IMR-90 (cell line): ENCODE measurements around the gene GRPR. TPM values are rescaled to one million over a fixed set of nuclear protein-coding genes. Genes with fewer than 3 reads are reported as not detected.

Source experiments
- ATAC-seq: fragments of 200-7000 bp; cut with Tn5 transposase; 2 replicates; pipeline ENCODE4 v1.9.1; 2020; ENCODE audit warnings: low read depth, mild to moderate bottlenecking, moderate library complexity
- BruUV-seq: library from RNA; stranded (reverse); fragments of 400-500 nt; replicated peaks from 2 replicates; lab custom pipeline; 2021; lab: Mats Ljungman, UMichigan
- CTCF ChIA-PET: fragments of 300-600 bp; formaldehyde crosslinking; extraction: SDS; loops from one replicate; lab custom pipeline; 2021; ENCODE audit warnings: antibody characterized with exemption; lab: Yijun Ruan, JAX
- POLR2A ChIA-PET: fragments of 300-600 bp; sonication (Branson Sonifier 250); formaldehyde crosslinking; loops from one replicate; lab custom pipeline; 2022; ENCODE audit warnings: antibody characterized with exemption; ENCODE audit not compliant: unreplicated experiment; lab: Charles Lee
- DNase-seq: peaks from one replicate; pipeline ENCODE4 v3.0.0; 2013
- H2AFZ ChIP-seq: replicated peaks from 2 replicates; pipeline ENCODE3; 2013; ENCODE audit warnings: low read length, mild to moderate bottlenecking; ENCODE audit not compliant: poor library complexity
- H2AK5ac ChIP-seq: 2 replicates; pipeline ENCODE4 v1.6.1; 2013; ENCODE audit warnings: low read depth, low read length, inconsistent platforms
- H2AK9ac ChIP-seq: replicated peaks from 2 replicates; pipeline ENCODE3; 2013; ENCODE audit warnings: mild to moderate bottlenecking, low read depth, low read length, moderate library complexity; ENCODE audit not compliant: poor library complexity
- H2BK120ac ChIP-seq: 2 replicates; pipeline ENCODE4 v1.6.1; 2013; ENCODE audit warnings: low read depth, low read length, inconsistent platforms
- H2BK15ac ChIP-seq: 3 replicates; pipeline ENCODE4 v1.6.1; 2013; ENCODE audit warnings: low read depth, low read length, inconsistent platforms
- H2BK20ac ChIP-seq: 2 replicates; pipeline ENCODE4 v1.6.1; 2013; ENCODE audit warnings: low read depth, mild to moderate bottlenecking, inconsistent platforms, low read length, moderate library complexity
- H2BK5ac ChIP-seq: 2 replicates; pipeline ENCODE4 v1.6.1; 2013; ENCODE audit warnings: mild to moderate bottlenecking, low read depth, low read length, inconsistent platforms; ENCODE audit not compliant: poor library complexity, severe bottlenecking
- H3K14ac ChIP-seq: replicated peaks from 2 replicates; pipeline ENCODE4 v1.6.1; 2013; ENCODE audit warnings: low read depth, low read length, inconsistent platforms
- H3K18ac ChIP-seq: 2 replicates; pipeline ENCODE4 v1.6.1; 2013; ENCODE audit warnings: low read depth, low read length, control low read depth
- H3K23ac ChIP-seq: 2 replicates; pipeline ENCODE4 v1.6.1; 2013; ENCODE audit warnings: low read depth, low read length, inconsistent platforms
- H3K27ac ChIP-seq: 2 replicates; pipeline ENCODE4 v1.5.1; 2013; ENCODE audit warnings: mild to moderate bottlenecking, control low read depth, low read length; ENCODE audit not compliant: insufficient read depth
- H3K27me3 ChIP-seq: 2 replicates; pipeline ENCODE4 v1.6.1; 2013; ENCODE audit warnings: low read length; ENCODE audit not compliant: control insufficient read depth, insufficient read depth
- H3K36me3 ChIP-seq: 2 replicates; pipeline ENCODE4 v1.6.1; 2013; ENCODE audit warnings: low read length, mixed read lengths; ENCODE audit not compliant: control insufficient read depth, insufficient read depth
- H3K4ac ChIP-seq: 2 replicates; pipeline ENCODE4 v1.6.1; 2013; ENCODE audit warnings: low read depth, low read length, inconsistent platforms
- H3K4me1 ChIP-seq: 2 replicates; pipeline ENCODE4 v1.6.1; 2013; ENCODE audit warnings: low read length, mixed read lengths; ENCODE audit not compliant: control insufficient read depth, insufficient read depth
- H3K4me2 ChIP-seq: 2 replicates; pipeline ENCODE4 v1.6.1; 2013; ENCODE audit warnings: low read depth, mild to moderate bottlenecking, control low read depth, low read length, moderate library complexity
- H3K4me3 ChIP-seq: 2 replicates; pipeline ENCODE4 v1.5.1; 2013; ENCODE audit warnings: low read depth, mild to moderate bottlenecking, control low read depth, low read length, moderate library complexity; ENCODE audit not compliant: insufficient read depth
- H3K56ac ChIP-seq: 2 replicates; pipeline ENCODE4 v1.6.1; 2013; ENCODE audit warnings: low read length, inconsistent platforms; ENCODE audit not compliant: insufficient read depth; ENCODE audit errors: extremely low read depth
- H3K79me1 ChIP-seq, 2 experiments: 2 replicates each; pipeline ENCODE4 v1.6.1; 2013; ENCODE audit warnings: low read length in 2 of 2, inconsistent platforms in 1 of 2, low read depth in 1 of 2
- H3K9ac ChIP-seq: 2 replicates; pipeline ENCODE4 v1.6.1; 2013; ENCODE audit warnings: low read depth, low read length, control low read depth
- H3K9me1 ChIP-seq: 2 replicates; pipeline ENCODE4 v1.6.1; 2013; ENCODE audit warnings: low read length, inconsistent platforms; ENCODE audit not compliant: insufficient read depth
- H3K9me3 ChIP-seq: 2 replicates; pipeline ENCODE4 v1.6.1; 2013; ENCODE audit warnings: low read length; ENCODE audit not compliant: control insufficient read depth, insufficient read depth
- H4K20me1 ChIP-seq: 2 replicates; pipeline ENCODE4 v1.6.1; 2013; ENCODE audit warnings: low read length, inconsistent platforms; ENCODE audit not compliant: insufficient read depth
- H4K5ac ChIP-seq: 2 replicates; pipeline ENCODE4 v1.6.1; 2013; ENCODE audit warnings: mild to moderate bottlenecking, low read depth, low read length, control low read depth
- H4K8ac ChIP-seq, 2 experiments: 2 replicates each; pipeline ENCODE4 v1.6.1; 2013; ENCODE audit warnings: low read depth in 2 of 2, low read length in 2 of 2, control low read depth in 1 of 2, inconsistent platforms in 1 of 2
- H4K91ac ChIP-seq: 2 replicates; pipeline ENCODE4 v1.6.1; 2013; ENCODE audit warnings: low read depth, low read length, inconsistent platforms; ENCODE audit not compliant: insufficient read depth
- CEBPB ChIP-seq: IDR thresholded peaks from 2 replicates; pipeline ENCODE4 v1.6.1; 2012; ENCODE audit warnings: low read depth, low read length, improper control_type of control experiment
- POLR2A ChIP-seq: IDR thresholded peaks from 2 replicates; pipeline ENCODE4 v1.6.1; 2012; ENCODE audit warnings: mild to moderate bottlenecking, low read depth, low read length
- RCOR1 ChIP-seq: IDR thresholded peaks from 2 replicates; pipeline ENCODE4 v1.6.1; 2012; ENCODE audit warnings: mild to moderate bottlenecking, low read length, improper control_type of control experiment; ENCODE audit not compliant: insufficient replicate concordance
- WGBS, 2 experiments: methylation state at CpG; one replicate each; pipeline versions ENCODE4 v1.1.5 to v1.1.7; 2013; ENCODE audit warnings: missing lambda C conversion rate in 2 of 2; ENCODE audit not compliant: insufficient read length in 1 of 2; ENCODE audit errors: extremely low coverage in 2 of 2; 5-methylcytosine and 5-hydroxymethylcytosine counted together
- dilution Hi-C: fragments of 300-500 bp; cut with HindIII; formaldehyde crosslinking; loops from one replicate; pipeline ENCODE4 v1.14.3; 2018; ENCODE audit warnings: low sequenced_read_pairs; ENCODE audit not compliant: unreplicated experiment
- in situ Hi-C: fragments of 300-500 bp; cut with MboI; formaldehyde crosslinking; loops from 3 replicates; pipeline ENCODE4 v1.14.3; 2019; ENCODE audit warnings: low sequenced_read_pairs, inconsistent platforms, mixed read lengths
- intact Hi-C: fragments of 100-400 bp; cut with micrococcal nuclease; formaldehyde crosslinking; loops from 2 replicates; pipeline ENCODE4 v1.10.0; 2022
- polyA plus RNA-seq, 3 experiments: library from polyadenylated mRNA; depleted of rRNA; stranded (reverse); fragments of >200 nt; gene quantifications; 2 replicates each; pipeline ENCODE4 v1.2.3, GENCODE V29; 2012; ENCODE audit warnings: low replicate concordance in 1 of 3
- total RNA-seq: library from RNA; depleted of rRNA; stranded (reverse); fragments of >200 nt; gene quantifications from 2 replicates; pipeline ENCODE4 v1.2.3, GENCODE V29; 2012

Gene GRPR
- total and polyA plus RNA-seq, 2 of the 4 experiments (the other 2 are of a cell fraction), result 9.2 to 13.6 TPM

DNA sequence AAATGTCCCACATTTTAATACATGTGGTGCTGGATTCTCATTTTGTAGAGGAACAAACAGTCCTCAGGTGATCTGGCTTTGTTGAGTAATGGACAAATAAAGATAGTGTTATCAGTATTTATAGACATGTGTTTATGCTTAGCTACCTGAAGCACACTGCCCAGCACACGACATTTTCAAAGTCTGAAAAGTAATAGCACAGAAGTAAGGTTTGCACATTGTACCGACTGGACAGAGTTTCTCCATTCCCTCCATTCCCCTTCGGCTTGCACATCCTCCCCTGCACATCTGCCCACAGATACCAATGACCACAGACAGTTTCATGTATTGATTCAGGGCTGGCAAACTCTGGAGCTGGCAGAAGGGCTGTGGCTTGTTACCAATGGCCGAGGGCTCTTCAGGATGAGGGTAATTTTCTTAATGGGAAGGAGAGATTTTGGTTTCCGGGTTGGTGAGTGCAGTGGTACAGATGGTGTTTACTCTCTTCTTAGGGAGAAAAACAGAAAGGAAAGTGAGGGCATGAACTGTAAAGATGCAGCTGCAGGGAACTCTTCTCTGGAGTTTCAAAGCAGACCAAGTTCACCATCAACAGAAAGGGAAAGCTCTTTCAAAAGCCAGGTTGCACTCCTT lies 2.3 kb downstream of the GRPR start (continued):
- no peak for TF ChIP-seq CEBPB

DNA sequence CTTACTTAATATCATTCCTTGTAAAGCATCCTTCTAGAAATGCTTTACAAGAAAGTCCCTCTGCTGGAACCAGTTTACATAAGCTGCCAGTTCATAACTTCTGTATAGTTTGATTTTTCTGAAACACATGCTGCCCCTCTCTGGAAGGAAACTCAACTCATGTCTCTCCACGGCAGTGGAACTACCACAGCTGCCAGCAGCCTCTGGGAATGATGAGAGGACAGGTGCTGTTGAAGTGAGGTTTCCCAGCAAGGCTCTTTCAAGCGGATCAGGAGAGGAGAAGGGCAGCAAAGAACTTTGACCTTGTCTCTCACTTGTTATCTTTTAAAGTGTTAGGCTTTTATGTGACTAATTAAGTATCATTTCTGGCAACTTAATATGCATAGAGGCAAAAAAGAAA lies 7.3 kb downstream of the GRPR start:
- no peak overlapping the region for H4K5ac ChIP-seq
- no peak overlapping the region for H3K4me3 ChIP-seq
- intact Hi-C loops, result no loop called here
- H2AFZ ChIP-seq, result no peak overlapping the region
- H3K56ac ChIP-seq, result no peak overlapping the region
- H3K9me1 ChIP-seq, result no peaks in the 10 kb centered on the region
- no TSS peak for BruUV-seq
- no peaks in the 10 kb centered on the region for H3K9me3 ChIP-seq
- H3K14ac ChIP-seq, result no peak overlapping the region
- no peak overlapping the region for H3K18ac ChIP-seq
- H3K9ac ChIP-seq, result no peak overlapping the region
- H3K23ac ChIP-seq, result no peak overlapping the region
- no peak overlapping the region for H3K4me2 ChIP-seq
- in situ Hi-C loops, result no loop called here
- H3K27ac ChIP-seq, result no peak overlapping the region
- dilution Hi-C loops, result no loop called here
- no CpG with 5 or more reads among the region's 2 CpGs for WGBS, 2 experiments
- ATAC-seq, result no peak
- H3K36me3 ChIP-seq, result no peaks in the 10 kb centered on the region
- TF ChIP-seq RCOR1 (no peak), POLR2A (no peak)
- peaks cover 0 to 8% of the 10 kb centered on the region in 2 experiments; a peak in 2 of 4 replicates for H3K79me1 ChIP-seq
- no peak overlapping the region for H2AK9ac ChIP-seq
- ChIA-PET CTCF (no interaction called here), POLR2A (interaction anchor here (0.5 kb wide), 1 partner anchor 175 kb away, joined by 3 read pairs; no protein-coding TSS in a partner anchor)
- no peak overlapping the region for H2BK15ac ChIP-seq
- H2BK5ac ChIP-seq, result no peak overlapping the region
- no peak overlapping the region for H4K8ac ChIP-seq
- DNase-seq, result no peak
- H2BK120ac ChIP-seq, result no peak overlapping the region
- H4K91ac ChIP-seq, result no peak overlapping the region
- H3K4ac ChIP-seq, result no peak overlapping the region
- H4K20me1 ChIP-seq, result no peaks in the 10 kb centered on the region
- H3K27me3 ChIP-seq, result no peaks in the 10 kb centered on the region; the same call in none of the 2 replicates
- H3K4me1 ChIP-seq, result peaks cover under 1% of the 10 kb centered on the region; the same call in 1 of the 2 replicates
- no peak overlapping the region for H2AK5ac ChIP-seq
- no peak overlapping the region for H2BK20ac ChIP-seq
